Kidney epithelial cell (primary cell): ENCODE measurements around the gene ZNF550. TPM values are rescaled to one million over a fixed set of nuclear protein-coding genes. Genes with fewer than 3 reads are reported as not detected.
"Not testable (repeated sequence)": the region's sequence is repeated elsewhere in the genome, so short reads cannot be mapped to it uniquely, and the experiment has no call there.

Experiments used
- DNase-seq: peaks from one replicate; pipeline ENCODE4 v3.0.0-alpha.2; 2010; ENCODE audit warnings: low read depth
- H3K27me3 ChIP-seq: 2 replicates; pipeline ENCODE4 v1.6.0; 2011; ENCODE audit warnings: low read length; ENCODE audit not compliant: control insufficient read depth, insufficient read depth
- H3K36me3 ChIP-seq: 2 replicates; pipeline ENCODE4 v1.5.1; 2011; ENCODE audit warnings: low read length; ENCODE audit not compliant: control insufficient read depth, insufficient read depth
- H3K4me3 ChIP-seq: 2 replicates; pipeline ENCODE4 v1.5.1; 2011; ENCODE audit warnings: low read depth, mild to moderate bottlenecking, control low read depth, low read length
- total RNA-seq: library from RNA; depleted of rRNA; stranded (reverse); fragments of >200 nt; gene quantifications from 2 replicates; pipeline ENCODE4 v1.2.3, GENCODE V29; 2015

Gene ZNF550
- total RNA-seq, 1 donor from 2014 or later, result 5.1 TPM

DNA sequence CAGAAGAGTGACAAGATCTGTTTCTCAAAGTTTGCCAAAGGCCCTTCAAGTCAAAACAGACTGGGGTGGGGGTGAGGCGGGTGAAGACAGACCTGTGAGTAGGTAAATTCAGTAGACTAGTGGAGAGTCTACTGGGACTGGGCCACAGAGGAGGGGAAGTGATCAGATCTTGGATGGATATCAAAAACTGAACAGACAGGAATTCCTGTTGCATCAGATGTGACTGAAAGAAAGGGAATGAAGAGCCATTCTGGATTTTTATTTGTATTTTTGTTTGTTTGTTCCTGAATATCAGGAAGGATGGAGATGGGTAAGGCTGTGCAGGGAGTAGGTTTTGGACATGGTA is 71.4 kb downstream of the ZNF550 start:
- not testable (repeated sequence) for H3K27me3 ChIP-seq, H3K36me3 ChIP-seq, DNase-seq
- peak overlapping the region; percentile 26 for H3K4me3 ChIP-seq

DNA sequence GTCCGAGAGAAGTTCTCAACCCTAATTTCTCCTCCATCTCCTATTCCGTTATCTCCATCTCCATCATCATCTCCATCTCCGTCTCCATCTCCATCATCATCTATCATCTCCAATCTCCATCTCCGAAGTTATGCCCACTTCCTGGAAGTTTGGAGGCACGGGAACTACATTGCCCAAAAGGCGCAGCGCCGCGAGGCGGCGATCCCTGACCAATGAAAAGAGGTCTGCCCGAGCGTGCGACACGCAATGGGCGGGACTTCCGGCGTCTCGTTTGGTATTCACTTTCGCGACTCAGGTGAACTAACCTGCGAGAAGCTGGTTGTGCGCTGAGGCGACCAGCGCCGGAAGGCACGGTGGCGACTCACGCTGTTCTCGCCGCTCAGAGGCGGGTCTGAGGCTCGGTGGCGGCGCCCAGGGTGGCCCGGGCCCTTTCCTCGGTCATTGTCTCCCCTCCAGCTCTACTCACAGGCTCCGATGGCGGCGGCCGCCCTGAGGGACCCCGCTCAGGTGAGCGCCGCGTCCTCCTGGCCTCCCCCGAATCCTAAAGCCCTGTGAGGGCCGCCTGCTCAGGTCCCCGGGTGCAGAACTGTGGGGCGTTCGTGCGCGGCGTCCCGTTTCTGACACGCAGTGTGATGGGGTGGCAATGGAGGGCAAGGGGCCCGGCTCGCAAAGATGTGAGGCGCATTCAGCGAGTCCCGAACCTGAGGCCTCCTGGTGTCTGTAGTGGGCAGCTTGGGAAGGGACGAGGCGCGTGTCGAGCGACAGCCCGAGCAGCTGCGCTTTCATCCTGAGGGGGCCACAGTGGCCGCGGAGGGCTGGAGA is 72.0 kb downstream of the ZNF550 start, which contains the start of gene ZNF419:
ZNF419 (plus strand) TSS at position 274 of the 822 bp plus-strand sequence; CDS start at position 475, 201 bp downstream.
- not testable (repeated sequence) for H3K27me3 ChIP-seq, H3K36me3 ChIP-seq
- peak; percentile 70 for DNase-seq
- peak within 1 kb of the TSS; percentile 77 for H3K4me3 ChIP-seq

Other genes with a start within 250 kb of the ZNF550 start
- gene ZNF543, start 239.4 kb downstream of the ZNF550 start, total RNA-seq, result 9.8 and 12.4 TPM in 2 replicates
- gene ZNF304, start 208.6 kb downstream of the ZNF550 start, total RNA-seq, result 8.0 and 8.3 TPM in 2 replicates
- 16.4 and 28.7 TPM in 2 replicates for gene TRAPPC2B, start 196.3 kb downstream of the ZNF550 start, total RNA-seq
- gene ZNF547, start 196.3 kb downstream of the ZNF550 start, total RNA-seq, result 1.7 and 6.0 TPM in 2 replicates
- gene ZNF548, start 170.0 kb downstream of the ZNF550 start, total RNA-seq, result 12.4 and 13.1 TPM in 2 replicates
- 4.5 and 6.3 TPM in 2 replicates for gene ZNF17, start 148.7 kb downstream of the ZNF550 start, total RNA-seq
- 10.4 and 14.3 TPM in 2 replicates for gene ZNF749, start 124.5 kb downstream of the ZNF550 start, total RNA-seq
- 0.41 and 0.54 TPM in 2 replicates for gene VN1R1, start 102.7 kb downstream of the ZNF550 start, total RNA-seq
- 9.2 and 10.0 TPM in 2 replicates for gene ZNF772, start 82.3 kb downstream of the ZNF550 start, total RNA-seq
- gene ZNF419, start 72.1 kb downstream of the ZNF550 start, total RNA-seq, result 11.4 and 16.8 TPM in 2 replicates
- gene ZNF773, start 59.9 kb downstream of the ZNF550 start, total RNA-seq, result 7.9 and 11.2 TPM in 2 replicates
- 4.8 and 5.1 TPM in 2 replicates for gene ZNF549, start 32.5 kb downstream of the ZNF550 start, total RNA-seq
- gene ZNF416, start 19.0 kb upstream of the ZNF550 start, total RNA-seq, result 5.5 and 6.0 TPM in 2 replicates
- 6.8 and 9.3 TPM in 2 replicates for gene ZIK1, start 24.3 kb upstream of the ZNF550 start, total RNA-seq
- gene ZNF530, start 40.0 kb upstream of the ZNF550 start, total RNA-seq, result 3.2 and 6.6 TPM in 2 replicates
- 34.8 and 40.6 TPM in 2 replicates for gene ZNF134, start 54.4 kb upstream of the ZNF550 start, total RNA-seq
- 6.9 and 10.4 TPM in 2 replicates for gene ZNF211, start 73.3 kb upstream of the ZNF550 start, total RNA-seq
- gene ZSCAN4, start 109.1 kb upstream of the ZNF550 start, total RNA-seq, result not detected in 2 replicates
- 6.0 and 8.5 TPM in 2 replicates for gene ZNF551, start 122.1 kb upstream of the ZNF550 start, total RNA-seq
- 2.9 and 3.3 TPM in 2 replicates for gene ZNF154, start 149.3 kb upstream of the ZNF550 start, total RNA-seq
- gene ZNF671, start 167.8 kb upstream of the ZNF550 start, total RNA-seq, result 2.9 and 4.2 TPM in 2 replicates
- gene ZNF776, start 187.0 kb upstream of the ZNF550 start, total RNA-seq, result 9.9 and 12.2 TPM in 2 replicates
- gene ZNF586, start 209.8 kb upstream of the ZNF550 start, total RNA-seq, result 9.0 and 10.9 TPM in 2 replicates